ENCODE results near the gene ATP5PB.

GRCh38 chr1:111507411-111508201 lies 58.3 kb downstream of the ATP5PB start:
- TF ChIP-seq, protein P1, sequence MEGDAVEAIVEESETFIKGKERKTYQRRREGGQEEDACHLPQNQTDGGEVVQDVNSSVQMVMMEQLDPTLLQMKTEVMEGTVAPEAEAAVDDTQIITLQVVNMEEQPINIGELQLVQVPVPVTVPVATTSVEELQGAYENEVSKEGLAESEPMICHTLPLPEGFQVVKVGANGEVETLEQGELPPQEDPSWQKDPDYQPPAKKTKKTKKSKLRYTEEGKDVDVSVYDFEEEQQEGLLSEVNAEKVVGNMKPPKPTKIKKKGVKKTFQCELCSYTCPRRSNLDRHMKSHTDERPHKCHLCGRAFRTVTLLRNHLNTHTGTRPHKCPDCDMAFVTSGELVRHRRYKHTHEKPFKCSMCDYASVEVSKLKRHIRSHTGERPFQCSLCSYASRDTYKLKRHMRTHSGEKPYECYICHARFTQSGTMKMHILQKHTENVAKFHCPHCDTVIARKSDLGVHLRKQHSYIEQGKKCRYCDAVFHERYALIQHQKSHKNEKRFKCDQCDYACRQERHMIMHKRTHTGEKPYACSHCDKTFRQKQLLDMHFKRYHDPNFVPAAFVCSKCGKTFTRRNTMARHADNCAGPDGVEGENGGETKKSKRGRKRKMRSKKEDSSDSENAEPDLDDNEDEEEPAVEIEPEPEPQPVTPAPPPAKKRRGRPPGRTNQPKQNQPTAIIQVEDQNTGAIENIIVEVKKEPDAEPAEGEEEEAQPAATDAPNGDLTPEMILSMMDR (IDR thresholded peaks at IDR 0.05) = no peak
- no peak for TF ChIP-seq POLR2A (IDR thresholded peaks at IDR 0.05)
- peak in 1 of 2 donors; percentile 77 for TF ChIP-seq POLR2AphosphoS5 (IDR thresholded peaks at IDR 0.05; ENCODE audit: insufficient read depth in 1 of 2, low read depth in 1 of 2)

Data from vagina (tissue), 2 donors.